ENCODE measurements around the gene GBF1. TPM values are rescaled to one million over a fixed set of nuclear protein-coding genes. Genes with fewer than 3 reads are reported as not detected.

The GBF1 gene
- polyA plus RNA-seq, 1 experiment: 31.9 TPM

DNA sequence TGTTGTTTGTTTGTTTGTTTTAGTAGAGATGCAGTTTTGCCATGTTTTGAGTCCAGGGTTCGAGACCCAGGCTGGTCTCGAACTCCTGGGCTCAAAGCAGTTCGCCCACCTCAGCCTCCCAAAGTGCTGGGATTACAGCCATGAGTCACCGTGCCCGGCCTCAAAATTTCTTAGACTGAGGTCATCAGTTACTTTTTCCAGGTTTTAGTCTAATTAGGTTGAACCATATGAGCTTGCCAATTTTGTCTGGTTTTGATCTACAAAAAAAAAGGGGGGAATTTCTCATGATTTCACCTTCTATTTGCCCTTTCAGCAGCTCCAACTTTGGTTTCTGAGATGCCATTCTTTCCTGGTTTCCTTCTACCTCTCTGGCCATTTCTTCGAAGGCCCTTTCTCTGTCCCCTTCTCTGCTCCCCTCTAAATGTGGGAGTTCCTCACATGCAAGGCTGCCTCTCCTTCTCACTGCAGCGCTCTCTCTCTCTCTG lies 181.5 kb downstream of the GBF1 start:
- Histone ChIP-seq H3K27me3 (ENCODE audit: control insufficient read depth, insufficient read depth, low read length) (no peaks in the 10 kb centered on the region), H3K4me3 (ENCODE audit: low read depth, low read length) (no peak overlapping the region), H3K27ac (ENCODE audit: low read depth, low read length) (no peak overlapping the region), H3K9me3 (ENCODE audit: control insufficient read depth, insufficient read depth, low read length) (no peaks in the 10 kb centered on the region; the same call in 1 of the 2 replicates)
- ChIA-PET CTCF (no interaction called here), POLR2A (interaction anchor here (0.6 kb wide), 1 partner anchor 22 kb away, joined by 3 read pairs; no protein-coding TSS in a partner anchor)
- TF ChIP-seq, protein P1, sequence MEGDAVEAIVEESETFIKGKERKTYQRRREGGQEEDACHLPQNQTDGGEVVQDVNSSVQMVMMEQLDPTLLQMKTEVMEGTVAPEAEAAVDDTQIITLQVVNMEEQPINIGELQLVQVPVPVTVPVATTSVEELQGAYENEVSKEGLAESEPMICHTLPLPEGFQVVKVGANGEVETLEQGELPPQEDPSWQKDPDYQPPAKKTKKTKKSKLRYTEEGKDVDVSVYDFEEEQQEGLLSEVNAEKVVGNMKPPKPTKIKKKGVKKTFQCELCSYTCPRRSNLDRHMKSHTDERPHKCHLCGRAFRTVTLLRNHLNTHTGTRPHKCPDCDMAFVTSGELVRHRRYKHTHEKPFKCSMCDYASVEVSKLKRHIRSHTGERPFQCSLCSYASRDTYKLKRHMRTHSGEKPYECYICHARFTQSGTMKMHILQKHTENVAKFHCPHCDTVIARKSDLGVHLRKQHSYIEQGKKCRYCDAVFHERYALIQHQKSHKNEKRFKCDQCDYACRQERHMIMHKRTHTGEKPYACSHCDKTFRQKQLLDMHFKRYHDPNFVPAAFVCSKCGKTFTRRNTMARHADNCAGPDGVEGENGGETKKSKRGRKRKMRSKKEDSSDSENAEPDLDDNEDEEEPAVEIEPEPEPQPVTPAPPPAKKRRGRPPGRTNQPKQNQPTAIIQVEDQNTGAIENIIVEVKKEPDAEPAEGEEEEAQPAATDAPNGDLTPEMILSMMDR (IDR thresholded peaks at IDR 0.05; ENCODE audit: low read depth, low read length): no peak
- DNase-seq (ENCODE audit: low read depth, low spot score): no peak

DNA sequence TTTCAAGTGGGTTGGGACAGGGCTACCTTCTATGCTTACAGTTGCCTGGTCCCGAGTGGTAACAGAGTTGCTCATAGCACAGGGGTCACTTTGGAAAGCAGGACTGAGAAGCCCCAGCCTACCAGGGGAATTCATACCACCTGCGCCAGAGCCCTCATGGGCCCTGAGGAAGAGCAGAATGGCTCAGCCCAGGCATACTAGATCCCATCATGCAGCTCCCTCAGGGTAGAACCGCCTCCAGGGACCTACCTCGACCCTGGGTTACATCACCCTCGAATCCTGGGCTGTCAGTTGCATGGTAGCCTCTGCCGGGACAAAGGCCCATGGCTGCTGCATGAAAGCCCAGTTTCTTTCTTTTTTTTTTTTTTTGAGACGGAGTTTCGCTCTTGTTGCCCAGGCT lies 184.1 kb downstream of the GBF1 start:
- TF ChIP-seq, protein P1 (IDR thresholded peaks at IDR 0.05; ENCODE audit: low read depth, low read length): no peak
- Histone ChIP-seq H3K9me3 (ENCODE audit: control insufficient read depth, insufficient read depth, low read length) (no peaks in the 10 kb centered on the region), H3K27me3 (ENCODE audit: control insufficient read depth, insufficient read depth, low read length) (no peaks in the 10 kb centered on the region), H3K27ac (ENCODE audit: low read depth, low read length) (no peak overlapping the region), H3K4me3 (ENCODE audit: low read depth, low read length) (no peak overlapping the region)
- ChIA-PET POLR2A (interaction anchor here (0.6 kb wide), 1 partner anchor 206 kb away, joined by 3 read pairs; no protein-coding TSS in a partner anchor), CTCF (no interaction called here)
- DNase-seq (ENCODE audit: low read depth, low spot score): no peak

DNA sequence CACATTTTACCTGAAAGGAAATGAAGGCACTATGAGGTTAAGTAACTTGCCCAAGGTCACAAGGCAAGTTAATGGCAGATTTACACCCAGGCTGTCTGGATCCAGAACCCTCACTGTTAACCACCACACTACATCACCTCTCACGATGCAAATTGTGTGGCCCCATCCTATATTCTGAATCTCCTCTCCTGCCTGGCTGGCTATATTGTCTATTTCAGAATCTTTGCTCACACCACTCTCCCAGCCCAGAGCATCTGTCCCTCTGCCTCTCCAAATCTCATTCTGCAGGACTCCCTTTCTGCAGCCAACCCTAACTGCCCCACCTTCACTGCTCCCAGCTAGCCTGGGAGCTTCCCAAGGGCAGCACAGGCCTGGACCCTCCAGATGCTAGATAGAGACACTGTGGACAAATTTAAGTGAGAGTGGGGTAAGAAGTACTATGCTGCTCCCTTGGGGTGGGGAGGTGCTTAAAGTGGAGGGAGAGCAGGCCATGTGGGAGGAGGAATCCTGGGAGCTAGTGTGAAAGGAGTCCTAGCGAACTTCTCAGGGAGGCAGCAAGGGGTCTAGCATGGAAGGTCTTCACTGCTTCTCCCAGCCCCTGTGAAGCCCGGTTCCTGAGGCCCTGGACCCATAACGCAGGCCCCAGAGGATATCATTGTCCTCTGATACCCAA lies 186.3 kb downstream of the GBF1 start:
- Histone ChIP-seq H3K27me3 (ENCODE audit: control insufficient read depth, insufficient read depth, low read length) (no peaks in the 10 kb centered on the region), H3K4me3 (ENCODE audit: low read depth, low read length) (peak overlapping the region; percentile 93), H3K9me3 (ENCODE audit: control insufficient read depth, insufficient read depth, low read length) (no peaks in the 10 kb centered on the region), H3K27ac (ENCODE audit: low read depth, low read length) (peak overlapping the region; percentile 73)
- POLR2A ChIA-PET: interaction anchor here (1.1 to 1.8 kb wide), 3 partner anchors 10 to 262 kb away, joined by 8 to 31 read pairs (median 10); partner anchors contain the start of gene FBXL15
- TF ChIP-seq, protein P1 (IDR thresholded peaks at IDR 0.05; ENCODE audit: low read depth, low read length): no peak
- CTCF ChIA-PET: interaction anchor here (2.4 kb wide), 1 partner anchor 9 kb away, joined by 21 read pairs; no protein-coding TSS in a partner anchor
- DNase-seq (ENCODE audit: low read depth, low spot score): no peak

Other genes with a start within 250 kb of the GBF1 start
- 19.5 and 19.8 TPM in 2 replicates for gene ARMH3, start 189.4 kb upstream of the GBF1 start, polyA plus RNA-seq (2011; rRNA removed)
- 6.4 and 9.0 TPM in 2 replicates for gene HPS6, start 180.2 kb upstream of the GBF1 start, polyA plus RNA-seq (2011; rRNA removed)
- 95.7 and 106 TPM in 2 replicates for gene LDB1, start 125.2 kb upstream of the GBF1 start, polyA plus RNA-seq (2011; rRNA removed)
- 14.1 and 18.5 TPM in 2 replicates for gene PPRC1, start 112.5 kb upstream of the GBF1 start, polyA plus RNA-seq (2011; rRNA removed)
- 60.9 and 80.8 TPM in 2 replicates for gene NOLC1, start 93.1 kb upstream of the GBF1 start, polyA plus RNA-seq (2011; rRNA removed)
- 0.16 and 0.27 TPM in 2 replicates for gene ELOVL3, start 19.2 kb upstream of the GBF1 start, polyA plus RNA-seq (2011; rRNA removed)
- gene PITX3, start 4.0 kb upstream of the GBF1 start, polyA plus RNA-seq (2011; rRNA removed): not detected in 2 replicates
- 26.1 and 29.3 TPM in 2 replicates for gene NFKB2, start 150.2 kb downstream of the GBF1 start, polyA plus RNA-seq (2011; rRNA removed)
- 5.5 and 8.2 TPM in 2 replicates for gene PSD, start 173.3 kb downstream of the GBF1 start, polyA plus RNA-seq (2011; rRNA removed)
- 2.7 and 4.3 TPM in 2 replicates for gene FBXL15, start 175.3 kb downstream of the GBF1 start, polyA plus RNA-seq (2011; rRNA removed)
- gene CUEDC2, start 187.0 kb downstream of the GBF1 start, polyA plus RNA-seq (2011; rRNA removed): 61.1 and 68.6 TPM in 2 replicates
- gene C10orf95, start 206.0 kb downstream of the GBF1 start, polyA plus RNA-seq (2011; rRNA removed): 0.06 TPM in 1 of 2 replicates, not detected in the other